Measurements from ENCODE around the gene GTF2A1L. TPM values are rescaled to one million over a fixed set of nuclear protein-coding genes. Genes with fewer than 3 reads are reported as not detected.

GTF2A1L gene
- total and polyA plus RNA-seq, 2 donors (not counting 3 experiments of a cell fraction or from before 2014, with no cell fraction given): 0.46 TPM; not detected in 1

- DNase-seq (ENCODE audit: low read depth, low spot score): no peak
- H4K20me1 ChIP-seq (replicated peaks; ENCODE audit: control insufficient read depth, extremely low read depth, insufficient read depth, low read length): no peaks in the 10 kb centered on the region
- no peaks in the 10 kb centered on the region for H3K36me3 ChIP-seq (ENCODE audit: control insufficient read depth in 2 of 2, extremely low read depth in 1 of 2, insufficient read depth in 2 of 2, low read length in 2 of 2)
- TF ChIP-seq EZH2 (IDR thresholded peaks at IDR 0.05; ENCODE audit: borderline replicate concordance, low read depth, low read length, severe bottlenecking): no peak
- TF ChIP-seq MYC (IDR thresholded peaks at IDR 0.05; ENCODE audit: low read depth, low read length): no peak
- no peak for TF ChIP-seq POLR2A (IDR thresholded peaks at IDR 0.05; ENCODE audit: low read depth, low read length)
- TF ChIP-seq GATA2 (IDR thresholded peaks at IDR 0.05; ENCODE audit: insufficient read depth, insufficient read length, low read depth, low read length): no peak
- TF ChIP-seq JUN (IDR thresholded peaks at IDR 0.05; ENCODE audit: borderline replicate concordance, insufficient read depth, insufficient read length, low read depth): no peak
- TF ChIP-seq, protein P1, sequence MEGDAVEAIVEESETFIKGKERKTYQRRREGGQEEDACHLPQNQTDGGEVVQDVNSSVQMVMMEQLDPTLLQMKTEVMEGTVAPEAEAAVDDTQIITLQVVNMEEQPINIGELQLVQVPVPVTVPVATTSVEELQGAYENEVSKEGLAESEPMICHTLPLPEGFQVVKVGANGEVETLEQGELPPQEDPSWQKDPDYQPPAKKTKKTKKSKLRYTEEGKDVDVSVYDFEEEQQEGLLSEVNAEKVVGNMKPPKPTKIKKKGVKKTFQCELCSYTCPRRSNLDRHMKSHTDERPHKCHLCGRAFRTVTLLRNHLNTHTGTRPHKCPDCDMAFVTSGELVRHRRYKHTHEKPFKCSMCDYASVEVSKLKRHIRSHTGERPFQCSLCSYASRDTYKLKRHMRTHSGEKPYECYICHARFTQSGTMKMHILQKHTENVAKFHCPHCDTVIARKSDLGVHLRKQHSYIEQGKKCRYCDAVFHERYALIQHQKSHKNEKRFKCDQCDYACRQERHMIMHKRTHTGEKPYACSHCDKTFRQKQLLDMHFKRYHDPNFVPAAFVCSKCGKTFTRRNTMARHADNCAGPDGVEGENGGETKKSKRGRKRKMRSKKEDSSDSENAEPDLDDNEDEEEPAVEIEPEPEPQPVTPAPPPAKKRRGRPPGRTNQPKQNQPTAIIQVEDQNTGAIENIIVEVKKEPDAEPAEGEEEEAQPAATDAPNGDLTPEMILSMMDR (IDR thresholded peaks at IDR 0.05; ENCODE audit: extremely low read depth in 1 of 2, insufficient read depth in 1 of 2, low read depth in 1 of 2, low read length in 2 of 2): no peak
- no peak for TF ChIP-seq POLR2AphosphoS5 (IDR thresholded peaks at IDR 0.05; ENCODE audit: insufficient read depth, low read depth, low read length)
- no peak for TF ChIP-seq FOS (IDR thresholded peaks at IDR 0.05; ENCODE audit: borderline replicate concordance, insufficient read depth, low read length)
- no peak for TF ChIP-seq MAX (IDR thresholded peaks at IDR 0.05; ENCODE audit: insufficient read depth, insufficient read length)
- H3K4me2 ChIP-seq (ENCODE audit: insufficient read depth, low read length): no peak overlapping the region
- no peak overlapping the region for H3K27ac ChIP-seq (ENCODE audit: insufficient read depth, low read depth, low read length)
- dilution Hi-C loops (cut with MboI; ENCODE audit: extremely low pct_ligation_motif_present, low sequenced_read_pairs): no loop called here
- BruUV-seq (replicated peaks): no TSS peak
- H3K27me3 ChIP-seq (ENCODE audit: control insufficient read depth in 2 of 2, insufficient read depth in 2 of 2, low read length in 2 of 2): no peaks in the 10 kb centered on the region
- no peaks in the 10 kb centered on the region for H3K9me1 ChIP-seq (replicated peaks; ENCODE audit: control insufficient read depth, extremely low read depth, insufficient read depth, low read length)
- H2AFZ ChIP-seq (ENCODE audit: low read depth, low read length): no peak overlapping the region
- intact Hi-C loops (cut with micrococcal nuclease): loop anchor here (10.0 kb wide), 1 partner anchor 732 kb away; no protein-coding TSS in a partner anchor
- CTCF ChIA-PET: no interaction called here
- FAIRE-seq: no peak
- H3K9ac ChIP-seq (replicated peaks; ENCODE audit: extremely low read depth, insufficient read depth, low read length): no peak overlapping the region
- H3K4me3 ChIP-seq (replicated peaks in 1 of 3; ENCODE audit: insufficient read depth in 1 of 3, low read depth in 1 of 3, low read length in 3 of 3): no peak overlapping the region
- H3K79me2 ChIP-seq (ENCODE audit: control insufficient read depth, insufficient read depth, low read length): no peaks in the 10 kb centered on the region
- no peaks in the 10 kb centered on the region for H3K4me1 ChIP-seq (ENCODE audit: control insufficient read depth, extremely low read depth, insufficient read depth, low read length)
- POLR2A ChIA-PET: no interaction called here
- H3K9me3 ChIP-seq (replicated peaks; ENCODE audit: control insufficient read depth, insufficient read depth, low read length): no peaks in the 10 kb centered on the region
Measured at GRCh38 chr2:48586433-48586832, 31.2 kb upstream of the GTF2A1L start.
